ENCODE results near the gene CEP295NL.
"Not testable (repeated sequence)": the region's sequence is repeated elsewhere in the genome, so short reads cannot be mapped to it uniquely, and the experiment has no call there.

The CEP295NL gene

DNA sequence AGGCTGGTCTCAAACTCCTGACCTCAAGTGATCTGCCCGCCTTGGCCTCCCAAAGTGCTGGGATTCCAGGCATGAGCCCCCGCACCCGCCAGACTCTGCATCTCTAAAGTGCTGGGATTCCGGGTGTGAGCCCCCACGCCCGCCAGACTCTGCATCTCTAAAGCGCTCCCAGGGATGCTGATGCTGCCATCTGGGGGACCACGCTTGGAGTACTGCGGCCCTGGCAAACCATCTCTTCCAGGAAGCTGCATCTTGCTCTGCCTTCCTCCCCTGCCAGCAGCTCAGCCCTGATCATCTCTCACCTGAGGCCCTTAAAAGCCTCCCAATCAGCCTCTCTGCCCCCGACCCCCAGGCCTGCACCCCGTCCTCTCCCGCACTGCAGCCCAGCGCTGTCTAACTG, 4.1 kb downstream of the CEP295NL start:
- peaks cover 6% of the 10 kb centered on the region for H3K27me3 Mint-ChIP-seq
- H3K4me3 Mint-ChIP-seq = no peak overlapping the region
- H3K27ac Mint-ChIP-seq = no peak overlapping the region
- no peaks in the 10 kb centered on the region for H3K9me3 Mint-ChIP-seq
- DNase-seq = no peak
- peaks cover 16% of the 10 kb centered on the region for H3K4me1 Mint-ChIP-seq
- ATAC-seq = no peak

GRCh38 chr17:78898075-78898836, 4.7 kb downstream of the CEP295NL start:
- Mint-ChIP-seq H3K27ac (no peak overlapping the region), H3K27me3 (peaks cover 6% of the 10 kb centered on the region), H3K4me1 (peaks cover 9% of the 10 kb centered on the region), H3K4me3 (no peak overlapping the region), H3K9me3 (no peaks in the 10 kb centered on the region)
- ATAC-seq = no peak
- DNase-seq = no peak

DNA sequence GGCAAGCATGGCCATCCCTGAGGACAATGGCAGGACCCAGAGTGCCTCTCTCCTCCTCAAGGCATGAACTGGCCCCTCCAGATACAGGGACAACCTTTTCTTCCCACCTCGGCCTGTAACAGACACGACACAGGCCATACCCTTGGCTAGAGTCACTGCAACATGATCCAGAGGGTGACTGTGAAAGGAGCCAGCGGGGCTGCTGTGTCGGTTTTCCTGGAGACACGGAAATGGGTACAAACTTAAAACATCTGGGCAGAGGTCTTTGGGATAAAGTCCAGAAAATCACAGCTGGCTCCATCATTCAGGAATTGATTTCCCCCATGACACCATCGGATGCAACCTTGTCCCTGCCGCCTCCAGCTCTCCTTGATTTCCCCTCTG, 5.3 kb downstream of the CEP295NL start:
- H3K9me3 Mint-ChIP-seq = no peaks in the 10 kb centered on the region
- no peak overlapping the region for H3K4me3 Mint-ChIP-seq
- ATAC-seq (no peak), DNase-seq (no peak)
- H3K4me1 Mint-ChIP-seq = peaks cover 7% of the 10 kb centered on the region
- H3K27me3 Mint-ChIP-seq = peaks cover under 1% of the 10 kb centered on the region
- peak overlapping the region in 1 of 2 donors; percentile 85 for H3K27ac Mint-ChIP-seq

DNA sequence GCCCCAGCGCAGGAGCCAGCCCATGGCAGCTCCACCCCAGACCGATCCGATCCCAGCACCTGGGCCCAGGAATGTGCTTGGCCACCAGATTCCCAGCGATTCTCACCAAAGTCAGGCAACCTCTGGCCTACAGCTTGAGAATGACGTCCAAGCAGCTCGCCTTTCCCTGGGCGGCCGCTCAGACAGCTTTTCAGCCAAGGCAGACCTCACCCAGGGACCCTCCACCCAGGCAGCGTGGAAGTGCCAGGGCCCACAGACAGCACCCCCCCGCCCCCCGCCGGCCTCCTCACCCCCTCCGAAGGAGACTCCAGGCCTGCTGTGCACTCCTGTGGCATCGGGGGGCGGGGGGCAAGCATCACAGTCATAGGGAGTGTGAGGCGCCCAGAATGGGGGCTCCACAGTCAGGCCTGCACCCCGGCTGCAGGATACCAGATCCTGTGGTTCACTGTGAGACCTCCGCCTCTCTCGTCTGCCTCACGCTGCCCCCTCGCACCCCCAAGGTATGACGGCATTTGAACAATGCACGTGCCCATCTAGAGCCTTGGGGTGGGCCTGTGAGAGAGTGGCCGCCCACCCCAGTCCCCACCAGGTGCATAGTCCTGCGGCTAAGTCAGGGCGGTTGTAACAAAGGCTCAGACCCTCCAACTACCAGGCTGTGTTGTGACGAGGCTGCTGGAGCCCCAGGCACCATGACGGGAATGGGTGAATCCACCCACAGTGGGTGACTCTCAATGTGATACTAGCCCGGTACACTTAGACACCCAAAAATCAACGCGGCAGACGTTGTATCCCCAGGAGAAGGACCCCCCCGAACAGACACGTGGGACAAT, 6.0 kb downstream of the CEP295NL start:
- Mint-ChIP-seq H3K4me3 (no peak overlapping the region), H3K9me3 (no peaks in the 10 kb centered on the region), H3K27ac (no peak overlapping the region), H3K27me3 (no peaks in the 10 kb centered on the region), H3K4me1 (peaks cover 8% of the 10 kb centered on the region)
- DNase-seq (no peak), ATAC-seq (no peak)

- Mint-ChIP-seq H3K4me3 (no peak overlapping the region), H3K9me3 (no peaks in the 10 kb centered on the region), H3K27ac (peak overlapping the region in 1 of 2 donors; percentile 61), H3K27me3 (no peaks in the 10 kb centered on the region), H3K4me1 (peaks cover 16% of the 10 kb centered on the region)
- DNase-seq (no peak), ATAC-seq (no peak)
These were observed 6.7 kb downstream of the CEP295NL start for GRCh38 chr17:78896091-78896833.

DNA sequence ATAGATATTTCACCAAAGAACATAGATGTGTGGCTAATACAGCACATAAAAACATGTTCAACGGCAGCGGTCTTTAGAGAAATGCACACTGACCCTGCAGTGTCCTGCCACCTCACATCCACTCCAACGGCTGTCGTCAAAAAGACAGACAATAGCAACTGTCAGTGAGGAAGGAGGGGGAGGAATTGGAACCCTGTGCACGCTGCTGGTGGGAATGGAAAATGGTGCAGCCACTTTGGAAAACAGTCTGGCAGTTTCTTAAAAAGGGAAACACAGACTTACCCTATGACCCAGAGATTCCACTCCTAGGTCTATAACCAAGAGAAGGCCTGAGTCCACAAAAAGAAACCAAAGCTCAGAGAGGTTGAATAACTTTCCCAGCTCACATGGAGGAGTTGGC, 7.7 kb downstream of the CEP295NL start:
- Mint-ChIP-seq H3K4me1 (peaks cover 26% of the 10 kb centered on the region), H3K4me3 (no peak overlapping the region), H3K27ac (no peak overlapping the region), H3K27me3 (no peaks in the 10 kb centered on the region), H3K9me3 (no peaks in the 10 kb centered on the region)
- ATAC-seq = no peak
- DNase-seq = no peak

- ATAC-seq (no peak), DNase-seq (no peak)
- Mint-ChIP-seq H3K4me3 (no peak overlapping the region), H3K4me1 (peaks cover 41% of the 10 kb centered on the region), H3K9me3 (no peaks in the 10 kb centered on the region), H3K27me3 (peaks cover 9% of the 10 kb centered on the region), H3K27ac (no peak overlapping the region)
These were observed 9.3 kb downstream of the CEP295NL start for GRCh38 chr17:78893684-78894083.

DNA sequence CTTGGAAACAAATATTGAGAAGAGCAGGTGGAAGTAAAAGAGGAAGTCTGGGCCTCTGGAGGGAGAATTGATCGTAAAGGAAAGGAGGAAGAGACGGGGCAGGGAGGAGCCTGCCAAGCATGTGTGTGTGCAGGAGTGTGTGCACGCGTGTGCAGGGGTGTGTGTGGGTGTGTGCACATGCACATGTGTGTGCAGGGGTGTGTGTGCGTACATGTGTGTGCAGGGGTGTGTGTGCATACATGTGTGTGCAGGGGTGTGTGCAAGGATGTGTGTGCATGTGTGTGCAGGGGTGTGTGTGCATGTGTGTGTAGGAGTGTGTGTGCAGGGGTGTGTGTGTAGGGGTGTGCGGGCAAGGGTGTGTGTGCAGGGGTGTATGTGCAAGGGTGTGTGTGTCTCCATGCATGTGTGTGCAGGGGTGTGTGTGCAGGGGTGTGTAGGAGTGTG, 10.0 kb downstream of the CEP295NL start:
- Mint-ChIP-seq H3K27ac (no peak overlapping the region), H3K4me3 (no peak overlapping the region), H3K9me3 (no peaks in the 10 kb centered on the region), H3K27me3 (peaks cover 9% of the 10 kb centered on the region), H3K4me1 (peaks cover 46% of the 10 kb centered on the region)
- ATAC-seq (no peak), DNase-seq (no peak)

DNA sequence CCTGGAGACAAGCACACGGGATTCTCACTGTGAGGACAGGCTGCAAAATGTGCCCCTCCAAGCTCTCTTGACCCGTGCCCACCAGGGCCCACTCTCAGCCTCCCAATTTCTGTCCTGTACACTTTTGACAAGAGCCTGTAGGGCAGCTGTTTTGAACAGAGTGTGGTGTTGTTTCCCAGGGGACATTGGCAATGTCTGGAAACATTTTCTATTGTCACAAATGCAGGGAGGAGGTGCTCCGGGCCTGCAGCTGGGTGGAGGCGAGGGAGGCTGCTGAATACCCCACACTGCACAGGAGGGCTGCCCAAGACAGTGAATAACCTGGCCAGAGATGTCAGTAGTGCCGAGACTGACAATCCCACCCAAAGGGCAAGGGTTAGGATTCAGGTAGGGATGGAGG, 10.5 kb downstream of the CEP295NL start:
- H3K4me1 Mint-ChIP-seq = peaks cover 46% of the 10 kb centered on the region
- DNase-seq = no peak
- no peak for ATAC-seq
- H3K27me3 Mint-ChIP-seq = peaks cover 9% of the 10 kb centered on the region
- no peaks in the 10 kb centered on the region for H3K9me3 Mint-ChIP-seq
- no peak overlapping the region for H3K4me3 Mint-ChIP-seq
- no peak overlapping the region for H3K27ac Mint-ChIP-seq

GRCh38 chr17:78892062-78892456, 10.9 kb downstream of the CEP295NL start:
- no peak for DNase-seq
- no peaks in the 10 kb centered on the region for H3K9me3 Mint-ChIP-seq
- no peak overlapping the region for H3K27ac Mint-ChIP-seq
- H3K4me1 Mint-ChIP-seq = peaks cover 46% of the 10 kb centered on the region
- H3K4me3 Mint-ChIP-seq = no peak overlapping the region
- peaks cover 9% of the 10 kb centered on the region for H3K27me3 Mint-ChIP-seq
- no peak for ATAC-seq

DNA sequence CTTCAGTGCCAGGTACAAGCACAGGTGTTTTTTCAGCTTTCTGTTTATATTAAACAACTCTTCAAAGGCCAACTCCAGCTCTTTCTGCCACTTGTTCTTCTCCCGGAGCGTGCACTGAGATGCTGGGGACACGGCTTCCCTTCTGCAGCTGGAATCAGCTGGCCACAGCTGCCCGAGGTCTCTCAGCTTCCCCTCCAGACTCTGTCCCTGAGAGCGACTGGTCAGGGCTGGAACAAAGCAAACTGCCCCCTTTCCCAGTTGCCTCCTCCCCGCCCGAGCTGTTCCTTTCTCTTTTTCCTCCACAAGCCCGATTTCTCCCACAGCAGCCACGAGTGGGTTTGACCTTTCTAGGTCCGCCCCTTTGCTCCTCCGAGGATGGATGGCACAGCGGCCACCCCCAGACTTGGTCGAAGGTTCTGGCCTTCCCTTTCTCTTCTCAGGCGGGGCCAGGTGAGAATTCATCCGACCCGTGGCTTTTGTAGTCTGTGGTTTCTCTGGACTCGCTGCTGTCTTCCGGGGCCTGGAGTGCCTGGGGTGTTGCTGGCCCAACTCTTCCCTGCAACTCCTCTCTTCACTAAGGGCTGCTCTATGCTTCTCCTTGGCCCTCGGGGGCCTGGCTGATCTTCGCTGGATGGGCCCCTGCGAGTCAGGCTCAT, 11.5 kb downstream of the CEP295NL start:
- Mint-ChIP-seq H3K4me3 (peak overlapping the region; percentile 58 to 67), H3K9me3 (no peaks in the 10 kb centered on the region), H3K27me3 (peaks cover 9% of the 10 kb centered on the region), H3K27ac (peak overlapping the region in 1 of 2 donors; percentile 59), H3K4me1 (peaks cover 49% of the 10 kb centered on the region)
- DNase-seq = no peak
- no peak for ATAC-seq

DNA sequence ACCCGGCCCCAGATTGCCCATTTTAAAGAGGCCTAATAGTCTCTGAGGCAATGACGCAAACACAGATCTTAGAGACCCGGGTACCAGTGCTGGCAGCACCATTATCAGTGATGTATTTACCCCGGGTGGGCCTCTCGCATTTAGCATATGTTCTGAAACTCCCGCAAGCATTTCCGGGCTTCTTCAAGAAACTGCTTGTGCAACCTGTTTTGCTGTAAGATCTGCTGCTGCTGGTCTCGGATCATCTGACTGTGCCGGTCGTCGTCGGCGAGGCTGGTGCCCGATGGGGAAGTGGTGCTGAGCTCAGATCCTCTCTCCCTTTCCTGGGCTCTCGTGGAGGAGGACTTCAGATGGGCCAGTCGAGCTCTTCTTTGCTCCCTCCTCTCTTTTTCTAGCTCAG, 12.5 kb downstream of the CEP295NL start:
- ATAC-seq (peak; percentile 85), DNase-seq (peak; percentile 45 to 71)
- peak overlapping the region; percentile 58 to 67 for H3K4me3 Mint-ChIP-seq
- H3K27me3 Mint-ChIP-seq = peaks cover 9% of the 10 kb centered on the region
- H3K4me1 Mint-ChIP-seq = peaks cover 53% of the 10 kb centered on the region
- H3K9me3 Mint-ChIP-seq = no peaks in the 10 kb centered on the region
- H3K27ac Mint-ChIP-seq = peak overlapping the region; percentile 84

- not testable (repeated sequence) for H3K9me3 Mint-ChIP-seq, H3K27me3 Mint-ChIP-seq, DNase-seq, H3K27ac Mint-ChIP-seq
- peaks cover 53% of the 10 kb centered on the region for H3K4me1 Mint-ChIP-seq
- peak overlapping the region; percentile 58 to 67 for H3K4me3 Mint-ChIP-seq
- peak; percentile 31 for ATAC-seq
These were observed 12.9 kb downstream of the CEP295NL start for GRCh38 chr17:78890096-78890495.

- Mint-ChIP-seq H3K27me3 (peaks cover 9% of the 10 kb centered on the region), H3K9me3 (no peaks in the 10 kb centered on the region), H3K4me3 (peak overlapping the region; percentile 29 to 60), H3K4me1 (peaks cover 53% of the 10 kb centered on the region), H3K27ac (peak overlapping the region; percentile 29 to 77)
- peak; percentile 62 for ATAC-seq
- peak in 1 of 2 donors; percentile 25 for DNase-seq
These were observed 13.5 kb downstream of the CEP295NL start for GRCh38 chr17:78889531-78889930.

GRCh38 chr17:78888941-78889518, 14.0 kb downstream of the CEP295NL start:
- DNase-seq = no peak
- peak overlapping the region; percentile 29 to 60 for H3K4me3 Mint-ChIP-seq

More at GRCh38 chr17:78888941-78889518, 14.0 kb downstream of the CEP295NL start:
- Mint-ChIP-seq H3K27ac (no peak overlapping the region), H3K27me3 (peaks cover 9% of the 10 kb centered on the region), H3K9me3 (no peaks in the 10 kb centered on the region), H3K4me1 (peaks cover 54% of the 10 kb centered on the region)
- ATAC-seq = no peak
